ENCODE measurements around the gene NCR2. TPM values are rescaled to one million over a fixed set of nuclear protein-coding genes. Genes with fewer than 3 reads are reported as not detected.

Gene NCR2
- total RNA-seq, 1 experiment from 2014 or later = not detected

DNA sequence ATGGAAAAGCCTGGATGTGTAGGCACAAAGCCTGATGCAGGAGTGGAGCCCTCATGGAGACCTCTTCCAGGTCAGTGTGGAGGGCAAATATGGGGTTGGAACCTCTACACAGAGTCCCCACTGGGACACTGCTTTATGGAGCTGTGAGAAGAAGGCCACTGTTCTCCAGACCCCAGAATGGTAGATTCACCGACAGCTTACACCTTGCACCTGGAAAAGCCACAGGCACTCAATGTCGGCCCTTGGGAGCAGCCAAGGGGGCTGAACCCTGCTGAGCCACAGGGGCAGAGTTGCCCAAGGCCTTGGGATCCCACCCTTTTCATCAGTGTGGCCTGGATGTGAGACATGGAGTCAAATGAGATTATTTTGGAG lies 24.9 kb downstream of the NCR2 start (continued):
- TF ChIP-seq HMGXB4 (CRISPR knock-in tag; IDR thresholded peaks at IDR 0.05) = no peak
- no peak for TF ChIP-seq ZMAT4 (CRISPR knock-in tag; IDR thresholded peaks at IDR 0.05)
- TF ChIP-seq HMGA2 (CRISPR knock-in tag; IDR thresholded peaks at IDR 0.05) = no peak
- TF ChIP-seq, protein P1, sequence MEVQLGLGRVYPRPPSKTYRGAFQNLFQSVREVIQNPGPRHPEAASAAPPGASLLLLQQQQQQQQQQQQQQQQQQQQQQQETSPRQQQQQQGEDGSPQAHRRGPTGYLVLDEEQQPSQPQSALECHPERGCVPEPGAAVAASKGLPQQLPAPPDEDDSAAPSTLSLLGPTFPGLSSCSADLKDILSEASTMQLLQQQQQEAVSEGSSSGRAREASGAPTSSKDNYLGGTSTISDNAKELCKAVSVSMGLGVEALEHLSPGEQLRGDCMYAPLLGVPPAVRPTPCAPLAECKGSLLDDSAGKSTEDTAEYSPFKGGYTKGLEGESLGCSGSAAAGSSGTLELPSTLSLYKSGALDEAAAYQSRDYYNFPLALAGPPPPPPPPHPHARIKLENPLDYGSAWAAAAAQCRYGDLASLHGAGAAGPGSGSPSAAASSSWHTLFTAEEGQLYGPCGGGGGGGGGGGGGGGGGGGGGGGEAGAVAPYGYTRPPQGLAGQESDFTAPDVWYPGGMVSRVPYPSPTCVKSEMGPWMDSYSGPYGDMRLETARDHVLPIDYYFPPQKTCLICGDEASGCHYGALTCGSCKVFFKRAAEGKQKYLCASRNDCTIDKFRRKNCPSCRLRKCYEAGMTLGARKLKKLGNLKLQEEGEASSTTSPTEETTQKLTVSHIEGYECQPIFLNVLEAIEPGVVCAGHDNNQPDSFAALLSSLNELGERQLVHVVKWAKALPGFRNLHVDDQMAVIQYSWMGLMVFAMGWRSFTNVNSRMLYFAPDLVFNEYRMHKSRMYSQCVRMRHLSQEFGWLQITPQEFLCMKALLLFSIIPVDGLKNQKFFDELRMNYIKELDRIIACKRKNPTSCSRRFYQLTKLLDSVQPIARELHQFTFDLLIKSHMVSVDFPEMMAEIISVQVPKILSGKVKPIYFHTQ (CRISPR knock-in tag; IDR thresholded peaks at IDR 0.05) = no peak
- no peak for TF ChIP-seq MLX (CRISPR knock-in tag; IDR thresholded peaks at IDR 0.05)
- no peak for TF ChIP-seq IRF2 (CRISPR knock-in tag; IDR thresholded peaks at IDR 0.05; ENCODE audit: borderline replicate concordance, low read depth)
- TF ChIP-seq GABPB1 (CRISPR knock-in tag; IDR thresholded peaks at IDR 0.05) = no peak
- TF ChIP-seq, protein P2, sequence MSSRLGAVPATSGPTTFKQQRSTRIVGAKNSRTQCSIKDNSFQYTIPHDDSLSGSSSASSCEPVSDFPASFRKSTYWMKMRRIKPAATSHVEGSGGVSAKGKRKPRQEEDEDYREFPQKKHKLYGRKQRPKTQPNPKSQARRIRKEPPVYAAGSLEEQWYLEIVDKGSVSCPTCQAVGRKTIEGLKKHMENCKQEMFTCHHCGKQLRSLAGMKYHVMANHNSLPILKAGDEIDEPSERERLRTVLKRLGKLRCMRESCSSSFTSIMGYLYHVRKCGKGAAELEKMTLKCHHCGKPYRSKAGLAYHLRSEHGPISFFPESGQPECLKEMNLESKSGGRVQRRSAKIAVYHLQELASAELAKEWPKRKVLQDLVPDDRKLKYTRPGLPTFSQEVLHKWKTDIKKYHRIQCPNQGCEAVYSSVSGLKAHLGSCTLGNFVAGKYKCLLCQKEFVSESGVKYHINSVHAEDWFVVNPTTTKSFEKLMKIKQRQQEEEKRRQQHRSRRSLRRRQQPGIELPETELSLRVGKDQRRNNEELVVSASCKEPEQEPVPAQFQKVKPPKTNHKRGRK (CRISPR knock-in tag; IDR thresholded peaks at IDR 0.05; ENCODE audit: borderline replicate concordance) = no peak

GRCh38 chr6:41366150-41366549 lies 30.7 kb downstream of the NCR2 start:
- ChIA-PET CTCF (interaction anchor here (0.6 kb wide), 1 partner anchor 315 kb away, joined by 3 read pairs; no protein-coding TSS in a partner anchor), POLR2A (no interaction called here)
- Mint-ChIP-seq H3K27ac (no peak overlapping the region), H3K27me3 (ENCODE audit: low read depth) (peaks cover 62% of the 10 kb centered on the region), H3K9me3 (peaks cover 19% of the 10 kb centered on the region), H3K4me1 (peaks cover 16% of the 10 kb centered on the region), H3K36me3 (peaks cover 8% of the 10 kb centered on the region), H3K4me3 (no peak overlapping the region)
- DNase-seq (ENCODE audit: low spot score) = no peak
- ATAC-seq = no peak
- TF ChIP-seq, protein P3, sequence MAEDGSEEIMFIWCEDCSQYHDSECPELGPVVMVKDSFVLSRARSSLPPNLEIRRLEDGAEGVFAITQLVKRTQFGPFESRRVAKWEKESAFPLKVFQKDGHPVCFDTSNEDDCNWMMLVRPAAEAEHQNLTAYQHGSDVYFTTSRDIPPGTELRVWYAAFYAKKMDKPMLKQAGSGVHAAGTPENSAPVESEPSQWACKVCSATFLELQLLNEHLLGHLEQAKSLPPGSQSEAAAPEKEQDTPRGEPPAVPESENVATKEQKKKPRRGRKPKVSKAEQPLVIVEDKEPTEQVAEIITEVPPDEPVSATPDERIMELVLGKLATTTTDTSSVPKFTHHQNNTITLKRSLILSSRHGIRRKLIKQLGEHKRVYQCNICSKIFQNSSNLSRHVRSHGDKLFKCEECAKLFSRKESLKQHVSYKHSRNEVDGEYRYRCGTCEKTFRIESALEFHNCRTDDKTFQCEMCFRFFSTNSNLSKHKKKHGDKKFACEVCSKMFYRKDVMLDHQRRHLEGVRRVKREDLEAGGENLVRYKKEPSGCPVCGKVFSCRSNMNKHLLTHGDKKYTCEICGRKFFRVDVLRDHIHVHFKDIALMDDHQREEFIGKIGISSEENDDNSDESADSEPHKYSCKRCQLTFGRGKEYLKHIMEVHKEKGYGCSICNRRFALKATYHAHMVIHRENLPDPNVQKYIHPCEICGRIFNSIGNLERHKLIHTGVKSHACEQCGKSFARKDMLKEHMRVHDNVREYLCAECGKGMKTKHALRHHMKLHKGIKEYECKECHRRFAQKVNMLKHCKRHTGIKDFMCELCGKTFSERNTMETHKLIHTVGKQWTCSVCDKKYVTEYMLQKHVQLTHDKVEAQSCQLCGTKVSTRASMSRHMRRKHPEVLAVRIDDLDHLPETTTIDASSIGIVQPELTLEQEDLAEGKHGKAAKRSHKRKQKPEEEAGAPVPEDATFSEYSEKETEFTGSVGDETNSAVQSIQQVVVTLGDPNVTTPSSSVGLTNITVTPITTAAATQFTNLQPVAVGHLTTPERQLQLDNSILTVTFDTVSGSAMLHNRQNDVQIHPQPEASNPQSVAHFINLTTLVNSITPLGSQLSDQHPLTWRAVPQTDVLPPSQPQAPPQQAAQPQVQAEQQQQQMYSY (CRISPR knock-in tag; IDR thresholded peaks at IDR 0.05) = no peak
- TF ChIP-seq EMX1 (CRISPR knock-in tag; IDR thresholded peaks at IDR 0.05) = no peak
- no peak for TF ChIP-seq RORB (CRISPR knock-in tag; IDR thresholded peaks at IDR 0.05)
- TF ChIP-seq, protein P4, sequence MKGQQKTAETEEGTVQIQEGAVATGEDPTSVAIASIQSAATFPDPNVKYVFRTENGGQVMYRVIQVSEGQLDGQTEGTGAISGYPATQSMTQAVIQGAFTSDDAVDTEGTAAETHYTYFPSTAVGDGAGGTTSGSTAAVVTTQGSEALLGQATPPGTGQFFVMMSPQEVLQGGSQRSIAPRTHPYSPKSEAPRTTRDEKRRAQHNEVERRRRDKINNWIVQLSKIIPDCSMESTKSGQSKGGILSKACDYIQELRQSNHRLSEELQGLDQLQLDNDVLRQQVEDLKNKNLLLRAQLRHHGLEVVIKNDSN (CRISPR knock-in tag; IDR thresholded peaks at IDR 0.05) = no peak
- no peak for TF ChIP-seq OVOL2 (CRISPR knock-in tag; IDR thresholded peaks at IDR 0.05; ENCODE audit: borderline replicate concordance)
- TF ChIP-seq ESRRA (CRISPR knock-in tag; IDR thresholded peaks at IDR 0.05; ENCODE audit: borderline replicate concordance) = no peak
- no peak for TF ChIP-seq ZNF317 (CRISPR knock-in tag; IDR thresholded peaks at IDR 0.05; ENCODE audit: borderline replicate concordance, low read depth)
- TF ChIP-seq E2F5 (CRISPR knock-in tag; IDR thresholded peaks at IDR 0.05) = no peak
- no peak for TF ChIP-seq CDX4 (CRISPR knock-in tag; IDR thresholded peaks at IDR 0.05; ENCODE audit: borderline replicate concordance)
- TF ChIP-seq ERG (CRISPR knock-in tag; IDR thresholded peaks at IDR 0.05) = no peak
- TF ChIP-seq MAX (CRISPR knock-in tag; IDR thresholded peaks at IDR 0.05) = no peak
- no peak for TF ChIP-seq GABPB1 (CRISPR knock-in tag; IDR thresholded peaks at IDR 0.05)

Data from WTC11 (cell line).